SKM-1 (cell line): ENCODE results near the gene STIMATE.
A peak's percentile ranks its signal among the peaks of the same experiment; 100 is the strongest.

Source experiments
- DNase-seq: peaks from one replicate; lab custom pipeline; 2025; ENCODE audit not compliant: unreplicated experiment; lab: John Stamatoyannopoulos, UW

The STIMATE gene

DNA sequence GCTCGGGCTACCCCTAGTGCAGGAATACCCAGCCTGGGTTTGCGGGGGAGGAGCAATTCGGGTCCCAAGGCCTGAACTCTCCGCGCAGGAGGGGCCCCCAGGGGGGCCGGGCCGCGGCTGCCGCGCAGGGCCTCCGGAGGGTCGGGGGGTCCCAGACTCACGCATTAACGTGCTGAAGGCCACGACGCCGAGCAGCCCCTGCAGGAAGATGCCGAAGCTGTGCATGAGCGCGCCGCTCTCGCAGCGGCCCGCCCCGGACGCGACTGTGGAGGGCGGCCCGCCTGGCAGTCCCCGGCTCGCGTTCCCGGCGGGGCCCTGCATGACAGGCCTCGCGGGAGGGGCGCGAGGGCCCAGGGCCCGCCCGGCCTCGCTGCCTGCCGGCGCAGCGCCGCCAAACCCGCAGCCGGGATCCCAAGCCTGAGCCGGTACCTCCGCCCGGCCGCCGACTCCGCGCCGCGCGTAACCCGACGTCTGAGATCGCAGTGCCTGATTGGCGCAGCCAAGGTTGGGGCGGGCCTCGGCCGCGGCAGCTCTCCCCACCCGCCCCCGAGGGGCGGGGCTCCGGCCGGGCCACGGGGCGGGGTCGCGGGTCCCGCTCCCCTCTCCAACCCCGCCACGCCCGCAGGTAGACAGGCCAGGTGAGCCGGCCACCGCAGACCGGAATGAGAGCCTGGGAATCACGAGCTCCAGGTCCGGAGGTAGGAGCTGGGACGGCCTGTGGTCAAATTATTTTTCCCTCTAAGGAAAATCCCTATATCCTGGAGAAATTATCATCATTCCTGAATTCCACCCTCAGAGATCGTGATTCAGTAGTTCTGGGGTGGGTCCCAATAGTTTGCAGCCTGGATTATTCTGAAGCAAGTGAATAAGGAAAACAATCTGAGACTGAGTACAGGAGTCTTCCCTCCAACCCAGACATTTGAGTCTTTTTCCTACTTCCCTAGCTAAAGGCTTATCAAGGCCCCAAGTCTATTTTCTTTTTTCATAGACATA is at the start of gene STIMATE:
TSS of gene STIMATE (minus strand) at position 419 of the 993 bp plus-strand sequence. CDS start at position 321, 98 bp downstream.
- peak; percentile 48 for DNase-seq

- DNase-seq, result no peak
Observed at GRCh38 chr3:52939600-52939999, 42.3 kb upstream of the STIMATE start.

- DNase-seq, result peak; percentile 34
Observed at GRCh38 chr3:52934630-52935530, 37.5 kb upstream of the STIMATE start.

DNA sequence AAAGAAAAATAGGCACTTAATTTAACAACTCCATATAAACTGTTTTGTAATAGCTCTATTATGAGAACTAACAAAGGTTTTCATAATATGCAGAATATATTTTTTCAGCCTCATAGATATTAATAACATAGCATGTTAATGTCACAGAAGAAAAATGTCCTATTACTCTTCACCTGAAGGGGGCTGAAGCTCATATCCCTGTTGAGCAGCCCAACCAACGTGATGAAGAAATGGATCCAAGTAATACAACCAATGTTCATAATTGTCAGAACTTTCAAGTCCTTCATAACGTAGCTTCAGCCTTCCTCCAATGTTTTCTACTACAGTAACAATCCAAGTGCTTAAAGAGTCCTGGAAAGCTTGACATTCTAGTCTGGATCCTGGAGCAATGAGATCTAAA is 34.5 kb upstream of the STIMATE start:
- no peak for DNase-seq

- no peak for DNase-seq
Observed at GRCh38 chr3:52931328-52931727, 34.0 kb upstream of the STIMATE start.

DNA sequence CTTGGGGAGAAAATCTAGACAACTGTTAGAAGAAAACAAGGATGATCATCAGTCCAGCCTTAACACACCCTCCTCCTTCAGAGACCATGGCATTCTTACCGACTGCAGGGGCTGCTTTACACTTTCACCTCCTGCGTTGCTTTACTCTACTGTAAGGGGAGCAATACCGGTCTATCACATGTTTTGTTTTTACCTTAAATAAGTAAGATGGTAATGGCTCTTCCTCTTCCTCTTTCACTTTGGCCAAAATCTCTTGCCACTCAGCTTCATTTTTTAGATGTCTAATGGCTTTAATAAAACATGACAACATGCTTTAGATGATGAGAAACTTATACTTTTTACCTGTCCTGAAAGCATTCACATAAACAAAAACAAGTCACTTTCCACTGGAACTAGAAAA is 33.4 kb upstream of the STIMATE start:
- no peak for DNase-seq

DNA sequence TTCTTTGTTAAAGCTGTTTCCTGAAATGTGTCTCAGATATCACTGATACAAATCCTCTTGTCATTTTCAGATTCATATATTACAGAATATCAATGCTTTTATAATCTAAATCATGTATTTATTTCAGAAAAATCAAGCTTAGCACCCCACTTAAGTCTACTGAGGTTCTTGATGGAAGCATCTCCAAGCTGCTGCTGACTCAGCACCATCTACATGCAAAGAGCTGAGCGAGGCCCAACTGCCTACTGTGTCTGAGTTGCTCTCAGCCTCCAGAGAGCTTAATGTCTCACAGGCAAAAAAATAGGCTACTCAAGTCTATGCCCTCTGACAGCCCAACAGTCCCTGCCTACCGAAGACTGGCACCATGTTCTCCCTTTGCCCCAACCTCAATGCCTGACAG is 29.2 kb upstream of the STIMATE start:
- DNase-seq, result no peak

DNA sequence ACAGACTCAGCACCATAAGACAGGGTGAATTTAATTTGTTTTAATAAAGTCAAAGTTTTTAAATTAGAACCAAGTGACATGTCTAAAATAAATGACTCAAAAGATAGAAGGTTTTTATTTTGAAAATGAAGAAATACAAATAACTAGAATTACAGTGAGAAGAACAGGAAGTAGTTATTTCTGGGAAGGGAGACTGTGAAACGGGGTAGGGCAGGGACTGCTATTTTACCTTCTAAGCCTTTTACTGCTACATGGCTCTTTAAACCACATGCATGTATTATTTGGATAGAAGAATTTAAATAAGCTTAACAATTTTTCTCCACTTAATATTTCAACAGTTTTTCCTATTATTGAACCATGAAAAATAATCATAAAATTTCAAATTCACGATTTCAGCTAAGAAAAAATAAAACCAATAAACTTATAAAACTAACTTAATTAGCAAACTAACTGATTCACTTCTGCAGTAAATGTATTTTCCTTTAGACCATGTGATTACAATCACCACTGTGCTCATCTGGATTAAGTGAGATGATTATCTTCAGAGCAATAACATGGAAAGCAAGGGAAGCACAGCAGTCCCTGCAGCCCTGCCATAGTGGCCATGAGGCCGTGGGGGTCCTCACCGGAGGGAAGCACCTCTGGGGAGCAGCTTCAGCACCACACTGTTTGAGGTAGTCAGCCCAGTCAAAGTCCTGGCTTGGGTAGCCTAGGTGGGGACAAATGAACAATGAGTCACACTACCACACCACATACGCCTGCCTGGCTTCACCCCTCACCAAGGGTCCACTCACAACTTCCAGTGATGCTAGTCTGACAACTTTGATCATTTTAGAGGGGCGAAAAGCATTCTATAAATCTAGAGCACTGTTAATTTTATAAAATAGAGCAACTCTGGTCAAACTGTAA is 28.3 kb upstream of the STIMATE start:
- DNase-seq, result no peak

- no peak for DNase-seq
Observed at GRCh38 chr3:52923963-52924362, 26.6 kb upstream of the STIMATE start.

- DNase-seq, result no peak
Observed at GRCh38 chr3:52920841-52921240, 23.5 kb upstream of the STIMATE start.

- no peak for DNase-seq
Observed at GRCh38 chr3:52917044-52917443, 19.7 kb upstream of the STIMATE start.

DNA sequence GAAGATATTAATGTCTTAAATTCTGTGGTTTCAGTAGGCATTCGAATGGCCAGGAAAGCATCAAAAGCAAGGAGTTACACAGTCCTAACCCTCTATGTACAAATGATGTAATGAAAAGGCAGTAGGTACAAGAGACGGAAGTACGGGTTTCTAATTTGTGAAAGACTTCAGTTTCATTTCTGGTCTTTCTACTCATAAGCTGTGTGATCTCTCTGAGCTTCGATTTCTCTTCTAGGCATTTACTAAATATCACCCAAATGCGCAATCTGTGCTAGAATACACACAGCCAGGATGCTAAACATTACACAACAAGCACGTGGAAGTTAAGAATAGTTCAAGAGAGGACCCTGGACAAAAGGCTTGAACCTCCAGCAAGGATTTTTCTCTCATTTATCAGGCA is 17.9 kb upstream of the STIMATE start:
- no peak for DNase-seq

DNA sequence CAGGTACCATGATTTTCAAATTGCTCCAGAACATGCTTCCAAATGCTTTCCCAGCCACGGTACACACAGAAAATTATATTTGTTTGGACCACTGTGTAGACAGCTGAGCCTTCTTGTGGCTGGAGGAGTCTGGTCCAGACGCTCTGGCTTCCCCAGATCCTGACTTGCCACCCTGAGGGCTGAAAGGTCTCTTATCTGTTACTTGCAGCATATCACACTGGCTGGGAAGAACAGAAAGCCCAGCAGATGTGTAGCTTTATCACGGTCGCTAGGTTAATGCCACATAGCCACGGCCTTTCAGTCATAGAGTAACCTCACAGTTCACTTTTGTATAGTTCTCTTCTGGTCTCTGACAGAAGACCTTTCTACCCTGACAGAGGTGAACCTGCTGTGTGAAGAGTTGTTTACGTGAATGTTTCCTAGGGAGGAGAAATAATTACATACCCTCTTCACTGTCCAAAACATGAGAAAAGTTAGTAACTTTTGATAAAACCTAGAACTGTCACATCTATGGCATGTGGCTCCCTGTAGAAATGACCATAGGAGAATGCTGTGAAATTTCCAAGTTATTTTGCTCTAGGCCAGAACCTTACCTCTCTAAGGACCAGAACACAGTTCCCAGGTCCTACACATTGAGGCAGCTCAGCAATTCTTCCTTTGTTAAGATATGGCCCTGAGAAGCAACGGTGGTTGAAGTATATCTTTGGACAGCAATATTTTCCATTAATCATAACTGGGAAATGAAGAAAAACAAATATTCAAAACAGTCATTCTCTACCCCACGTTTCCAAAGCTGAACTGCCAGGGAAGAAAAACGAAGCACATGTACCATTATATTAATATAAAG is 15.8 kb upstream of the STIMATE start:
- DNase-seq, result no peak

DNA sequence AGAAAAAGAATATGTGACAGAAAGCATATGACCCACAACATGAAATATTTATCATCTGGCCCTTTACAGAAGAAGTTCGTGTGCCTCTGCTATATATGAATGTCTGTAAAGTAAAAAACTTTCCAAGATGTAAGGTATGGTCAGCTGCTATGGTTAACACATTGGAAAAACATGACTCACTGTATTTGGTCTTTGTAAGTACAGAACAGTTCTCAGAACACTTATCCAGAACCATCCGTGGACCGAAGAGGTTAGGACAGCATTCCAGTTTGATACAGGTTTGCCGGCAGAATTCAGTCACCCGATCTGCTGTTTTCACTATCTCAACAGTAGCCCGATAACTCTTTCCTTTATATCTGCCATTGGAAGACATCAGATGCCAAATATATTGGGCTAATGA is 13.5 kb upstream of the STIMATE start:
- DNase-seq, result no peak

DNA sequence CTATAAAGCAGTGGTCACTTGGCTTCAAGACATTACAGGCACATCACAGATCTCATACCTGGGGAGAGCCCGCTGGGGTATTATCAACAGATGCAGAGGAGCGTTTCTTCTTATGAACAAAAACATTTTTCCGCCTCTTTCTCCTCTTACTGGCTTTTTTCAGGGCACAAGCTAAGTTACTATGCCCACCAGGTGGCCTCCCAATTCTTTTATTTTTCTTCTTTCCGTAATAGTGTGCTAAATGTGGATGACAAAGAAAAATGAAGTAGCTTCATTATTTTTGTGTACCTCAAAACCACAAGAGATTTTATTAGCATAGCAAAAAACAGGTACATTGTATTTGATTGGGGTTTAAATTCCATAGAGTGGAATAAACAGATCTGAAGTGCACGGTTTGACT is 10.1 kb upstream of the STIMATE start:
- no peak for DNase-seq

GRCh38 chr3:52904552-52904951 is 7.2 kb upstream of the STIMATE start:
- DNase-seq, result no peak

DNA sequence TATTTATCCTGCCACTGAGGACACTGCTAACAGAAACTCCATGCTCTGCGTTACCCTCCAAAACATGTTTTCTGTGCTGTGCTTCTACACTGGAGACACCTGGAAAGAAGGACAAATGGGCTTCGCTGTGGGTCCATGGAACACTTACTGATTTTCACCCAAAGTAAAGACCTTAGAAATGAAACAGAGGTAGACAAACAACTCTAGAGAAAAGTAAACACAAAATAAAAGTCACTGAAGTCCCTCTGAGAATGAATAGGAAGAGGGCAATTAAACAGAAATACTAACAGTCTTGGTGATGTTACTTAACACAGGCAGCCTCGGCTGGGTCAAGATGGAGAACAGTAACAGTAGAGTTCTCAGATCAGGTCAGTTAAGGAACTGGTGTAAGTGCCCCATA is 6.7 kb upstream of the STIMATE start:
- DNase-seq, result no peak

DNA sequence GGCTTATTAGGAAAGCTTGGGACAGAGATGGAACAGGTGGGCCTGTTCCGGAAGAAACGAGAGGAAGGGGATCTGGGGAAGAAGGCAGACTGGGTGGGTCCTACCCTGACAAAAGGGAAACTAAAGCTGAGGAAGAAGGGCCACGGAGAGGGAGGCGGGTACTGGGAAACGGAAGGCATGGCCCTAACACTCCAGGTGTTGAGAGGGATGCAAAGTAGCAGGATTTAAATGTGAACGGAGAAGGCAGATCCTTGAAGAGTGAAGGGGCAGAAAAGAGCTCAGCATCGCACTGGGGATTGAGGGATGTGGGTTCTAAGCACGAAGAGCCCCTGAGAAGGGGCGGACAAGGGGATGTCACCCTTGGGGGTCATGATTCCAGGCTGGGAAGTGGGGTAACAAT is 735 bp downstream of the STIMATE start:
- no peak for DNase-seq

DNA sequence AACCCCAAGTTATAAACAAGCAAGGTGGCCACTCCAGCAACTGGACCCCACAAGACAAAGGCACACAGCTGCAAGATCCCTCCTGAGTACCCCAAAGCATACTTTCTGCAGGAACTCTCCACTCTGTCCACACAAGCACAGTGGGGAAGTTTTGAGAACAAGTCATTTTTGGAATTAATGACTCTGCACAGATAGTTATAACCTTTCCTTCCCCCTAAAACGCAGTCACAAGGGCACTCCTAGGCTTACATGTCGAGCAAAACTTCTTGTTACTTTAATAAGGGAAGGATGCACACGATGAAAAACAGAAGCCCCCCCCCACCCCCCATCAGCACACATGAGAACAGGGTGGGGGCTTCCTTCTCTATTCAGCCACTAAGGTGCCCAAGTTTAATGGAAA is 1.2 kb downstream of the STIMATE start:
- no peak for DNase-seq

DNA sequence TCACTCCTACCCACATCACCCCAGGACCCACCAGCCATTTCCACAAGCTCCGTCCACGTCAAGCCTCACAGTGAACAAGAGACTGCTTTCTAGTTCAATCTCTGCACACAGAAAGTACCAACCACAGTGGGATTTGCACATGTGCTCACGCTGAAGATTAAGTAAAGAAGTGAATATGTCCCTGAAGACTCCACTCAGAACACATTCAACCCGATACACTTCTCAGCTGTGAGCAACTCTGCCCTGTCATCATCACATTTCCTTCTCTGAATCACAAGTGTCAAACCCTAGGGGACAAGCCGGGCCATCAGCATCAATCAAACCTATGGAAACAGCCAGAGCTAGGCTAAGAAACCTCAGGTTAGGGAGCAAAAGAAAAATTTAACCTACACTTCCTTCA is 1.9 kb downstream of the STIMATE start:
- no peak for DNase-seq
